K562 (cell line): ENCODE data around the gene DGCR8. TPM values are rescaled to one million over a fixed set of nuclear protein-coding genes. Genes with fewer than 3 reads are reported as not detected.

Source experiments
- CBX2 ChIP-seq: fragments of 200-600 bp; sonication (generic); IDR thresholded peaks from one replicate; pipeline ENCODE4 v1.6.1; 2012; ENCODE audit warnings: mild to moderate bottlenecking, low read length, inconsistent platforms; ENCODE audit not compliant: insufficient read depth, poor library complexity, severe bottlenecking
- FOXK1 ChIP-seq: sonication (generic); formaldehyde crosslinking; IDR thresholded peaks from 2 replicates; pipeline ENCODE4 v1.8.0; 2022; ENCODE audit warnings: missing genetic modification reagents, mild to moderate bottlenecking, borderline replicate concordance
- HDAC6 ChIP-seq: IDR thresholded peaks from 2 replicates; pipeline ENCODE4 v1.6.1; 2012; ENCODE audit warnings: low read depth, mild to moderate bottlenecking, control low read depth, inconsistent platforms, low read length, moderate library complexity
- HNRNPL ChIP-seq: fragments of 200-400 bp; formaldehyde crosslinking; IDR thresholded peaks from 2 replicates; pipeline ENCODE4 v1.6.1; 2017; ENCODE audit warnings: low read depth, mild to moderate bottlenecking, low read length
- HNRNPUL1 ChIP-seq: fragments of 200-400 bp; formaldehyde crosslinking; IDR thresholded peaks from 2 replicates; pipeline ENCODE4 v1.6.1; 2017; ENCODE audit warnings: low read length
- KDM4B ChIP-seq, 2 experiments: fragments of 450-650 bp in 1 of 2; sonication (generic) in 1 of 2; IDR thresholded peaks; 2 replicates each; pipeline ENCODE4 v1.6.1; 2016 to 2017; ENCODE audit warnings: borderline replicate concordance in 2 of 2, antibody characterized with exemption in 1 of 2, low read depth in 1 of 2, mild to moderate bottlenecking in 1 of 2
- PHB ChIP-seq: fragments of 250-450 bp; sonication (Bioruptor Pico); IDR thresholded peaks from 2 replicates; pipeline ENCODE4 v1.5.0; 2021
- RBM25 ChIP-seq: fragments of 200-400 bp; formaldehyde crosslinking; IDR thresholded peaks from 2 replicates; pipeline ENCODE4 v1.6.1; 2018; ENCODE audit warnings: low read length, low read depth, moderate library complexity; ENCODE audit not compliant: severe bottlenecking
- SETDB1 ChIP-seq: IDR thresholded peaks from one replicate; pipeline ENCODE4 v1.6.1; 2012; ENCODE audit warnings: low read length, control low read depth, inconsistent platforms
- SMARCA4 ChIP-seq: fragments of 450-650 bp; IDR thresholded peaks from 2 replicates; pipeline ENCODE4 v1.6.1; 2016
- THAP12 ChIP-seq: fragments of 250-450 bp; sonication (Bioruptor Pico); IDR thresholded peaks from 2 replicates; pipeline ENCODE4 v1.9.0; 2021; ENCODE audit warnings: mild to moderate bottlenecking, inconsistent platforms
- ZBTB1 ChIP-seq: sonication (generic); formaldehyde crosslinking; IDR thresholded peaks from 2 replicates; pipeline ENCODE4 v1.8.1; 2023; ENCODE audit warnings: missing genetic modification reagents, low read depth, mild to moderate bottlenecking, borderline replicate concordance
- ZFP91 ChIP-seq: sonication (generic); formaldehyde crosslinking; IDR thresholded peaks from 2 replicates; pipeline ENCODE4 v1.8.0; 2022; ENCODE audit warnings: mild to moderate bottlenecking, missing genetic modification reagents
- ZNF143 ChIP-seq: sonication (generic); formaldehyde crosslinking; IDR thresholded peaks from 2 replicates; pipeline ENCODE4 v1.9.0; 2022; ENCODE audit warnings: mild to moderate bottlenecking, missing genetic modification reagents
- ZNF589 ChIP-seq: fragments of 200-800 bp; sonication (Bioruptor generic); IDR thresholded peaks from 2 replicates; pipeline ENCODE4 v1.6.1; 2016; ENCODE audit warnings: low read depth, missing genetic modification characterization, missing compliant biosample characterization
- ZNF764 ChIP-seq: fragments of 250-450 bp; sonication (Bioruptor Pico); IDR thresholded peaks from 2 replicates; pipeline ENCODE4 v1.4.0; 2020; ENCODE audit warnings: low read depth, mild to moderate bottlenecking, moderate library complexity
- polyA plus RNA-seq, 8 experiments: library from polyadenylated mRNA; depleted of rRNA in 4 of 8; stranded (reverse) in 5 of 8; unstranded in 3 of 8; fragments of >200 nt; fragmentation: Nextera tagmentation in 2 of 8; fragmentation: Illumina TruSeq in 1 of 8; extraction: Ambion mirVana in 2 of 8; extraction: Trizol in 1 of 8; gene quantifications; 2 replicates each; pipeline versions ENCODE4 v1.2.1 to v1.2.3, GENCODE V29; 2011 to 2014; ENCODE audit warnings: inconsistent platforms in 1 of 8, missing spikeins in 1 of 8
- total RNA-seq, 7 experiments: library from RNA; depleted of rRNA in 6 of 7; stranded (reverse); fragments of >200 nt in 6 of 7; fragmentation: Illumina TruSeq in 2 of 7; extraction: Trizol in 2 of 7; gene quantifications; 2 replicates each; pipeline versions ENCODE4 v1.2.1 to v1.2.3, GENCODE V29; 2011 to 2021; ENCODE audit warnings: low replicate concordance in 1 of 7
- TF ChIP-seq, protein P1 (sequence below): IDR thresholded peaks from 2 replicates; pipeline ENCODE4 v1.6.1; 2014; ENCODE audit warnings: antibody characterized with exemption
- TF ChIP-seq, protein P2 (sequence below): sonication (generic); formaldehyde crosslinking; IDR thresholded peaks from 2 replicates; pipeline ENCODE4 v1.8.1; 2022; ENCODE audit warnings: missing genetic modification reagents
- TF ChIP-seq, protein P3 (sequence below): fragments of 250-450 bp; sonication (Bioruptor Pico); IDR thresholded peaks from 2 replicates; pipeline ENCODE4 v1.9.0; 2021; ENCODE audit warnings: mild to moderate bottlenecking

The DGCR8 gene
- total and polyA plus RNA-seq, 9 of the 15 experiments (the other 6 are each of a cell fraction or from before 2014, with no cell fraction given), result 5.9 to 144 (median 80.1) TPM

DNA sequence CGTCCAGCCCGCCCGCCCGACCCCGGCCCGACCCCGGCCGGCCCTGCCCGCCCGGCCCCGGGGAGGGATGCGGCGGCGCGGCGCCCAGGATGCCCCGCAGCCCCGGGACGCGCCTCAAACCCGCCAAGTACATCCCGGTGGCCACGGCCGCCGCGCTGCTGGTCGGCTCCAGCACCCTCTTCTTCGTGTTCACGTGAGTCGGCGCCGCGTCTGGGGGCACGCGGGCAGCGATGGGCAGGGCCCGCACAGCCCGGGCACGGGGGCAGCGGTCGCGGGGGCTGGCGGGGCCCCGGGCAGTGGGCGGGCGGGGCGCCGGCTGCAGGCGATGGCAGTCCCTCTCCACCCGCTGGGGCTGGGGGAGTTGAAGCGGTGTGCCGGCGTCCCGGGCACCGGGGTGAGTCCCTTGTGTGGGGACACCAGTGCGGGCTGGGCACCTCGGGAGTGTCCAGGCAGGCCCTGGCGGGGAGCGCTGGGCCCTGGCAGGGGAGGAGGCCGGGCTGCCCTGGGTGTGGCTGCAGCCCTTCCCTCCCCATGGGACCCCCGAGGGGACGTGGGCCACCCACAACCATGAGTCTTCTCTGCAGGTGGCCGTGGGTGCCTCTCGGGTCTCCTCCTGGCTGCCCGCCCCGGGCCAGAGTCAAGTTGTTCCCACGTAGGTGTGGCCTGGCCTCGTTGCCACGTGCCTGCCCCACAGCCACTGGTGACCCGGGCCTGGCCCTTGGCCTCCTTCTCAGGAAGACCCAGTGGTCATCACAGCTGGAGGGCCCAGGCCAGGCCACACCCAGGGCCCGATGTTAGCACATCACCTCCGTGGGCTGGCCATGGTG, 52.0 kb downstream of the DGCR8 start (continued):
- TF ChIP-seq HNRNPUL1 (no peak), ZNF589 (CRISPR knock-in tag) (no peak), ZNF143 (no peak), KDM4B (IDR thresholded peaks at IDR 0.05; ENCODE audit: borderline replicate concordance in 2 of 2, low read depth in 1 of 2) (no peak; a peak in 1 of 4 replicates), CBX2 (no peak), HNRNPL (peak; percentile 89), HDAC6 (no peak), ZFP91 (CRISPR knock-in tag) (no peak), SETDB1 (no peak), RBM25 (no peak), FOXK1 (CRISPR knock-in tag) (no peak), ZNF764 (CRISPR knock-in tag) (no peak), PHB (CRISPR knock-in tag) (peak; percentile 72; the same call in 1 of the 2 replicates), THAP12 (peak; percentile 42), SMARCA4 (no peak), ZBTB1 (CRISPR knock-in tag) (no peak)
- TF ChIP-seq, protein P1, sequence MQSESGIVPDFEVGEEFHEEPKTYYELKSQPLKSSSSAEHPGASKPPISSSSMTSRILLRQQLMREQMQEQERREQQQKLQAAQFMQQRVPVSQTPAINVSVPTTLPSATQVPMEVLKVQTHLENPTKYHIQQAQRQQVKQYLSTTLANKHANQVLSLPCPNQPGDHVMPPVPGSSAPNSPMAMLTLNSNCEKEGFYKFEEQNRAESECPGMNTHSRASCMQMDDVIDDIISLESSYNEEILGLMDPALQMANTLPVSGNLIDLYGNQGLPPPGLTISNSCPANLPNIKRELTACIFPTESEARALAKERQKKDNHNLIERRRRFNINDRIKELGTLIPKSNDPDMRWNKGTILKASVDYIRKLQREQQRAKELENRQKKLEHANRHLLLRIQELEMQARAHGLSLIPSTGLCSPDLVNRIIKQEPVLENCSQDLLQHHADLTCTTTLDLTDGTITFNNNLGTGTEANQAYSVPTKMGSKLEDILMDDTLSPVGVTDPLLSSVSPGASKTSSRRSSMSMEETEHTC, result no peak; the same call in 1 of the 2 replicates
- TF ChIP-seq, protein P2, sequence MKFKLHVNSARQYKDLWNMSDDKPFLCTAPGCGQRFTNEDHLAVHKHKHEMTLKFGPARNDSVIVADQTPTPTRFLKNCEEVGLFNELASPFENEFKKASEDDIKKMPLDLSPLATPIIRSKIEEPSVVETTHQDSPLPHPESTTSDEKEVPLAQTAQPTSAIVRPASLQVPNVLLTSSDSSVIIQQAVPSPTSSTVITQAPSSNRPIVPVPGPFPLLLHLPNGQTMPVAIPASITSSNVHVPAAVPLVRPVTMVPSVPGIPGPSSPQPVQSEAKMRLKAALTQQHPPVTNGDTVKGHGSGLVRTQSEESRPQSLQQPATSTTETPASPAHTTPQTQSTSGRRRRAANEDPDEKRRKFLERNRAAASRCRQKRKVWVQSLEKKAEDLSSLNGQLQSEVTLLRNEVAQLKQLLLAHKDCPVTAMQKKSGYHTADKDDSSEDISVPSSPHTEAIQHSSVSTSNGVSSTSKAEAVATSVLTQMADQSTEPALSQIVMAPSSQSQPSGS, result no peak
- TF ChIP-seq, protein P3, sequence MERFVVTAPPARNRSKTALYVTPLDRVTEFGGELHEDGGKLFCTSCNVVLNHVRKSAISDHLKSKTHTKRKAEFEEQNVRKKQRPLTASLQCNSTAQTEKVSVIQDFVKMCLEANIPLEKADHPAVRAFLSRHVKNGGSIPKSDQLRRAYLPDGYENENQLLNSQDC (CRISPR knock-in tag), result no peak
